NCI-H2107 treated with DMSO at 0.1 percent for 48 hours (cell line): ENCODE data around the gene DAPP1.

Experiments used
- DNase-seq: peaks from one replicate; lab custom pipeline; 2025; ENCODE audit not compliant: unreplicated experiment; lab: John Stamatoyannopoulos, UW

Gene DAPP1

GRCh38 chr4:99853190-99853589 is 36.6 kb downstream of the DAPP1 start:
- DNase-seq = no peak

GRCh38 chr4:99853999-99854398 is 37.4 kb downstream of the DAPP1 start:
- peak; percentile 10 for DNase-seq

GRCh38 chr4:99855678-99856077 is 39.1 kb downstream of the DAPP1 start:
- DNase-seq = no peak

GRCh38 chr4:99856166-99856565 is 39.5 kb downstream of the DAPP1 start:
- DNase-seq = no peak

GRCh38 chr4:99857307-99857706 is 40.7 kb downstream of the DAPP1 start:
- DNase-seq = no peak

GRCh38 chr4:99859618-99860017 is 43.0 kb downstream of the DAPP1 start:
- DNase-seq = no peak

- no peak for DNase-seq
Measured at GRCh38 chr4:99860521-99860920, 43.9 kb downstream of the DAPP1 start.

GRCh38 chr4:99861120-99861905 is 44.7 kb downstream of the DAPP1 start:
- no peak for DNase-seq

GRCh38 chr4:99863804-99864203 is 47.2 kb downstream of the DAPP1 start:
- DNase-seq = no peak

GRCh38 chr4:99868126-99868596 is 51.5 kb downstream of the DAPP1 start:
- DNase-seq = no peak

- DNase-seq = no peak
Measured at GRCh38 chr4:99872570-99872969, 55.9 kb downstream of the DAPP1 start.

GRCh38 chr4:99875071-99875470 is 58.4 kb downstream of the DAPP1 start:
- no peak for DNase-seq

GRCh38 chr4:99876946-99877345 is 60.3 kb downstream of the DAPP1 start:
- no peak for DNase-seq

- no peak for DNase-seq
Measured at GRCh38 chr4:99878604-99879003, 62.0 kb downstream of the DAPP1 start.

GRCh38 chr4:99879458-99879857 is 62.8 kb downstream of the DAPP1 start:
- no peak for DNase-seq

- peak; percentile 22 for DNase-seq
Measured at GRCh38 chr4:99885063-99885664, 68.5 kb downstream of the DAPP1 start.

GRCh38 chr4:99885687-99886086 is 69.1 kb downstream of the DAPP1 start:
- DNase-seq = no peak

- DNase-seq = no peak
Measured at GRCh38 chr4:99886146-99886545, 69.5 kb downstream of the DAPP1 start.

- no peak for DNase-seq
Measured at GRCh38 chr4:99887837-99888236, 71.2 kb downstream of the DAPP1 start.

GRCh38 chr4:99891351-99891750 is 74.7 kb downstream of the DAPP1 start:
- DNase-seq = no peak

GRCh38 chr4:99893029-99893428 is 76.4 kb downstream of the DAPP1 start:
- DNase-seq = no peak

GRCh38 chr4:99893839-99894160 is 77.2 kb downstream of the DAPP1 start:
- DNase-seq = no peak
